Left ventricle myocardium inferior (tissue), 1 donor: ENCODE results near the gene IL7R. TPM values are rescaled to one million over a fixed set of nuclear protein-coding genes. Genes with fewer than 3 reads are reported as not detected.

ENCODE experiments used
- DNase-seq: peaks from one replicate; pipeline ENCODE4 v3.0.0-alpha.2; 2020
- H3K27ac ChIP-seq: fragments of 200-600 bp; replicated peaks from 2 replicates; pipeline ENCODE4 v1.8.0; 2021
- H3K27me3 ChIP-seq: fragments of 200-600 bp; 2 replicates; pipeline ENCODE4 v1.8.0; 2021; ENCODE audit warnings: low read depth
- H3K36me3 ChIP-seq: fragments of 200-600 bp; 2 replicates; pipeline ENCODE4 v1.8.0; 2021
- H3K4me1 ChIP-seq: fragments of 200-600 bp; 2 replicates; pipeline ENCODE4 v1.8.0; 2021
- H3K4me3 ChIP-seq: fragments of 200-600 bp; 2 replicates; pipeline ENCODE4 v1.8.0; 2021; ENCODE audit warnings: mild to moderate bottlenecking, moderate library complexity
- H3K9me3 ChIP-seq: fragments of 200-600 bp; replicated peaks from 2 replicates; pipeline ENCODE4 v1.8.0; 2021
- CTCF ChIP-seq: fragments of 200-600 bp; IDR thresholded peaks from 2 replicates; pipeline ENCODE4 v1.8.0; 2021; ENCODE audit warnings: antibody characterized with exemption, mild to moderate bottlenecking, borderline replicate concordance
- intact Hi-C: fragments of 100-400 bp; cut with micrococcal nuclease; formaldehyde crosslinking; loops from one replicate; pipeline ENCODE4 v1.11.0; 2022
- total RNA-seq: library from RNA; stranded (reverse); fragmentation: NEBNext Ultra II Directional; extraction: Animal tissue kit (Norgen Biotek cat#: 25700); gene quantifications from one replicate; pipeline ENCODE4 v1.2.1, GENCODE V29; 2021
- donor health status: DM: no; HTN: yes; CAD: no; lungs with severe emphysema.

Gene IL7R
- total RNA-seq, 1 donor from 2014 or later = 0.66 TPM

DNA sequence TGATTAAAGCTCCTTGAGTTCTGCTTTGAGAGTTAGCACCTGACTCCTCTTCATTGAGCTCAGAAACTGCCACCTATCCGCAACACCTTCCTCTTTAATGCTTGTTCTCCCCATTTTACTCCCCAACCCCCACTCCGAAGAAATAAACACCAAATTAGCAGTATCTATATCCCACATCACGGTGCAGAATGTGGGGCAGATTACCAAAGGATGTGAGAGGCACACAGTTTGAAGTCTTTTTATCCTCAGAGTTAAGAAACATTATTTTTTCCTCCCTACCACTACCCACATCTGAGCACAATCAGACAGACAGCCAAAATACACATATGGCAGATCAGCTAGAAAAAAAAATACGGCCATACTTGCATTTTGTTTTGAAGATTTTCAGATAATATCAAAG is 26.1 kb upstream of the IL7R start:
- H3K36me3 ChIP-seq = no peaks in the 10 kb centered on the region
- no peaks in the 10 kb centered on the region for H3K9me3 ChIP-seq
- no peak for TF ChIP-seq CTCF
- DNase-seq = no peak
- no peak overlapping the region for H3K27ac ChIP-seq
- H3K27me3 ChIP-seq = peaks cover 6% of the 10 kb centered on the region
- H3K4me1 ChIP-seq = no peaks in the 10 kb centered on the region
- no peak overlapping the region for H3K4me3 ChIP-seq
- intact Hi-C loops = no loop called here

DNA sequence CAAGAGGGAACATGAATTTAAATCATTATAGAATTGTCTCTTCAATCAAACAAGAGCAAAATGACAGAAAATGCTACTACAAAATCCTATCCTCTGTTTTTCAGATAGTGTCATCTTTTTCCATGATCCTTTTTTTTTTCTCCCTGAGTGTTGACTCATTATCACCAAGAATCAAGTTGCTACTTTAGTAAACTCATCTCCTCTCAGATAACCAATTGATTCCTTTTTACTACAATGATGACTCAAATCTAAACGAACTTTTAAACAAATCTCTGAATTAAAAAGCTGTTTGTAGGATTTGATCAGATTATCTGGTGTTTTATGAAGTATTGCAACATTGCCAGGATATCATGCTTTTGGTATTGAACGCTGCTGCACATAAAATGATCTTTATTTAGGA is 23.9 kb upstream of the IL7R start:
- H3K4me3 ChIP-seq = no peak overlapping the region
- H3K27me3 ChIP-seq = peaks cover 5% of the 10 kb centered on the region
- no peak for DNase-seq
- no peaks in the 10 kb centered on the region for H3K36me3 ChIP-seq
- no peak for TF ChIP-seq CTCF
- H3K9me3 ChIP-seq = no peaks in the 10 kb centered on the region
- no peaks in the 10 kb centered on the region for H3K4me1 ChIP-seq
- intact Hi-C loops = no loop called here
- no peak overlapping the region for H3K27ac ChIP-seq

- no peaks in the 10 kb centered on the region for H3K36me3 ChIP-seq
- H3K27me3 ChIP-seq = peaks cover 5% of the 10 kb centered on the region
- TF ChIP-seq CTCF = no peak
- no peak overlapping the region for H3K4me3 ChIP-seq
- DNase-seq = no peak
- no peaks in the 10 kb centered on the region for H3K9me3 ChIP-seq
- no peak overlapping the region for H3K27ac ChIP-seq
- H3K4me1 ChIP-seq = no peaks in the 10 kb centered on the region
- intact Hi-C loops = no loop called here
Measured at GRCh38 chr5:35833224-35833623, 23.5 kb upstream of the IL7R start.

DNA sequence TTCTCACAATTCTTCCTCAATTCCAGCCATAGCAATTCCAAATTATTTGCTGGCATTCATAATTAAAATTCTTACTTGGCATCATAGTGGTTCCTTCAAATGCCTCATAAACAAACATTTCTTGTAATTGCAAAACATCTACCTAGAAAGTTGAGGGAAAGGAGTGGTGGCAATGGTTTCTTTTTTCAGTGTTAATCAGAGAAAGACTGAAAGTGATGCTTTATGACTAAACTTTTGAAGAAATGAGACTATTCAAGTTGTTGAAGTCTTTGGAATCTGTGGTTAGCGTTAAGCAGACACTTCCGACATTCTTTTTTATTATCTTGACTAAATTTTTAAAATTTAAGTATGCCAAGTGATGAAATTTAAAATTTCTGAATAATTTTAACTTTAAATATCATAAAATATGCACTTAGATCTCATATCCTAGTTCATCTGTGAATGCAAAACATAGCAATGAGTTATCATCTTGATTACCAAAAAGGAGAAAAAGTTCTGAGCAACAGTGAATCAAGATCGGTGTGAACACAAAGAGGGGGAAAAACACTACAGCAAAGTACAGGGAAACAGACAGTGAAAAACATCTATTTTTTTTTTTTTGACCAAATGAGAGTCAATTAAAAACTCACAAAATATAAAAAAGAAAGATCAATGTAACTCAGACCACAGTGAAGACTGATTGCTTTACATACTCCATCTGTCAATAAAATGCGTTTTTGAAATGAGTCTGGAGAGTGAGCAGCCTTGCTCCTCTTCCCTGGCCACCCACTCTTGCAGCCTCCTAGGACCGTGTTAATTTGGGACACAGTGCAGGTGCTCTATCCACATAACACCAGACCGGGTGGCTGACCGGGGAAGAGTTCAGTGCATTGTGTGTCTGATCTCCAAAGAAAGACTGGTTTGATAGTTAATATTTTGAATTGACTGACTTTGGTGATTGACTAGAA is 20.6 kb upstream of the IL7R start:
- intact Hi-C loops = no loop called here
- Histone ChIP-seq H3K4me3 (no peak overlapping the region), H3K9me3 (no peaks in the 10 kb centered on the region), H3K4me1 (no peaks in the 10 kb centered on the region), H3K27ac (no peak overlapping the region), H3K27me3 (peaks cover 5% of the 10 kb centered on the region), H3K36me3 (no peaks in the 10 kb centered on the region)
- TF ChIP-seq CTCF = no peak
- DNase-seq = no peak

- no peaks in the 10 kb centered on the region for H3K27me3 ChIP-seq
- no peaks in the 10 kb centered on the region for H3K36me3 ChIP-seq
- no peaks in the 10 kb centered on the region for H3K4me1 ChIP-seq
- intact Hi-C loops = no loop called here
- DNase-seq = no peak
- TF ChIP-seq CTCF = no peak
- no peak overlapping the region for H3K4me3 ChIP-seq
- H3K9me3 ChIP-seq = no peaks in the 10 kb centered on the region
- H3K27ac ChIP-seq = no peak overlapping the region
Measured at GRCh38 chr5:35838370-35839042, 18.2 kb upstream of the IL7R start.
